Activated naive CD8-positive, alpha-beta T cell treated with anti-CD3 and anti-CD28 coated beads, Interleukin-2, amount 50 U/mL, for 24 hours (primary cell): Measurements from ENCODE around the gene MMS19.
"Not testable (repeated sequence)": the region's sequence is repeated elsewhere in the genome, so short reads cannot be mapped to it uniquely, and the experiment has no call there.

Experiments
- ATAC-seq: fragments of 150-1000 bp; cut with Tn5 transposase; one replicate; pipeline ENCODE4 v1.10.0; 2021
- DNase-seq: peaks from one replicate; pipeline ENCODE4 v3.0.0; 2021
- H3K27ac Mint-ChIP-seq: one replicate; pipeline ENCODE4 v1.8.0; 2021; ENCODE audit warnings: mild to moderate bottlenecking, mixed read lengths
- H3K27me3 Mint-ChIP-seq: one replicate; pipeline ENCODE4 v1.8.0; 2021; ENCODE audit warnings: mixed read lengths
- H3K36me3 Mint-ChIP-seq: one replicate; pipeline ENCODE4 v1.8.0; 2021; ENCODE audit warnings: low read depth, mixed read lengths
- H3K4me1 Mint-ChIP-seq: one replicate; pipeline ENCODE4 v1.8.0; 2021; ENCODE audit warnings: mixed read lengths
- H3K4me3 Mint-ChIP-seq: one replicate; pipeline ENCODE4 v1.8.0; 2021; ENCODE audit warnings: mild to moderate bottlenecking, moderate library complexity, mixed read lengths
- H3K9me3 Mint-ChIP-seq: one replicate; pipeline ENCODE4 v1.8.0; 2021; ENCODE audit warnings: mixed read lengths

MMS19 gene

DNA sequence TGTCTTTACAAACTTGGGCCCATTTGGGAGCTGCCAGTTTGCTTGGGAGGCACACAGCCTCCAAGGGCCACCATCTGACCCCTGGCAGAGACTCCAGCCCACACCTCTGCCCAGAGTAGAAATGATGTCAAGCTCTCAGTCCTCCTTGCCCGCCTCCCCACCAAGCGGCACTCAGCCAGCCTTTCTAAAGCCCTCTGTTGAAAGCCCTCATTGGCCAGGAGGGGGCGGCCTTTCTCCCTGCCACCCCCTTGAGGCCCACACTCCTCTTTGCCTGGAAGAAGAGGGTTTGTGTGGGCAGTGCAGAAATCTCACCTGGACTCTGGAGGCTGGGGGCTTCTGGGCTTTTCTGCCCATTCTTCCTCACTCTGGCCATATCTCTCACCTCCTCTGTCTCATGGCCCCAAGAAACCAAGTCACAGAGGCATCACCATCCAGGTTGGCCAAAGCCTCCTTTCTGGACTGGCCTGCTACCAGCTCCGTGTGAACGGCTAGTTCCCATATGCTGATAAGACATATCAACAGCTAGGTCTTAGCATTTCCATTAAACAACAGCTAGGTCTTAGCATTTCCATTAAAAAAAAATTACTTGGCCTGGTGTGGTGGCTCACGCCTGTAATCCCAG is 36.6 kb upstream of the MMS19 start:
- ATAC-seq (peak; percentile 83), DNase-seq (peak; percentile 55)
- Mint-ChIP-seq H3K27me3 (no peaks in the 10 kb centered on the region), H3K4me3 (no peak overlapping the region), H3K9me3 (no peaks in the 10 kb centered on the region), H3K4me1 (no peaks in the 10 kb centered on the region), H3K27ac (no peak overlapping the region), H3K36me3 (no peaks in the 10 kb centered on the region)

DNA sequence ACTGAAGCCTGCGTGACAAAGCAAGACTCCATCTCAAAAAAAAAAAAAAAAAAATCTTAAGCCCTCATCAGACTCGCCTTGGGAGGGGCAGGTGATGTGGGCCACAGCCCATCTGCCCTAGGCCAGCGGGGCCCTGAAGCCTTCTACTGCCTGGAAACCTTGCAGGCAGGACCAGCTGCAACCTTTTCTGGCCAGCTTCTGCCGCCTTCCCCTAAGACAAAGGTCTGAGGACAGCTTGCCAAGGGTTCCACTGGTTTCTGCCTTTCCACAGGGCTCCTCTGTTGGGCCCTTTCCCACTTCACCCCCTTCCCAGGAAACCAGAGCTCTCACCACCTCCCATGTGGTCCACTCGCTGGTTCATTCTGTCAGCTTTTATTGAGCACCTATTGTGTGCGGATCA is 35.7 kb upstream of the MMS19 start:
- no peak for ATAC-seq
- Mint-ChIP-seq H3K27ac (no peak overlapping the region), H3K9me3 (no peaks in the 10 kb centered on the region), H3K4me1 (no peaks in the 10 kb centered on the region), H3K27me3 (no peaks in the 10 kb centered on the region), H3K36me3 (no peaks in the 10 kb centered on the region), H3K4me3 (no peak overlapping the region)
- DNase-seq = no peak

- H3K4me1 Mint-ChIP-seq = no peaks in the 10 kb centered on the region
- H3K36me3 Mint-ChIP-seq = no peaks in the 10 kb centered on the region
- no peaks in the 10 kb centered on the region for H3K27me3 Mint-ChIP-seq
- DNase-seq = no peak
- ATAC-seq = no peak
- no peak overlapping the region for H3K27ac Mint-ChIP-seq
- H3K4me3 Mint-ChIP-seq = no peak overlapping the region
- H3K9me3 Mint-ChIP-seq = no peaks in the 10 kb centered on the region
These were observed 34.9 kb upstream of the MMS19 start for GRCh38 chr10:97532935-97533671.

DNA sequence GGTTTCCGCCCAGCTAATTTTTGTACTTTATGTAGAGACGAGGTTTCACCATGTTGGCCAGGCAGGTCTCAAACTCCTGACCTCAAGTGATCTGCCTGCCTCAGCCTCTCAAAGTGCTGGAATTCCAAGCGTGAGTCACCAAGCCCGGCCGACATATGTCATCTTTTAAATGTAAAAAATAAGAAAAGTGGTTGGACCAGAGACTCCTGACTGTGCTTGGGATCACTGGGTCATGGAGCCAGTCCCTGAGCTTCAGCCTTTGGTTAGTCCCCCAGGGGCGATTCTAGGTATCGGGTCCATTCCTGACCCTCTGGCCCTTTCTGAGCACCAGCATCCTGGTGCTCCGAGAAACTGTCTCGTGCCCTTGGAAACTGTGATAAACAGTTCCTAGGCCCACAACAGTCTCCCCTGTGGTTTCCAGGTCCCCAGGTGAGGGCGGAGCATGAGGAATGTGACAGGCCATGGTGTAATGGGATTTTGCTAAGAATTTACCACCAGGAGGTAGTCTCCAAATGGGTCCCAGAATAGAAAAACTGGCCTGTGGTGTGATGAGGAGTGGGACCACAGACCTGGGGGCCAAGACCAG is 33.3 kb upstream of the MMS19 start:
- H3K4me1 Mint-ChIP-seq = no peaks in the 10 kb centered on the region
- no peak for DNase-seq
- H3K36me3 Mint-ChIP-seq = no peaks in the 10 kb centered on the region
- H3K27ac Mint-ChIP-seq = no peak overlapping the region
- ATAC-seq = no peak
- no peaks in the 10 kb centered on the region for H3K27me3 Mint-ChIP-seq
- H3K4me3 Mint-ChIP-seq = no peak overlapping the region
- H3K9me3 Mint-ChIP-seq = no peaks in the 10 kb centered on the region

DNA sequence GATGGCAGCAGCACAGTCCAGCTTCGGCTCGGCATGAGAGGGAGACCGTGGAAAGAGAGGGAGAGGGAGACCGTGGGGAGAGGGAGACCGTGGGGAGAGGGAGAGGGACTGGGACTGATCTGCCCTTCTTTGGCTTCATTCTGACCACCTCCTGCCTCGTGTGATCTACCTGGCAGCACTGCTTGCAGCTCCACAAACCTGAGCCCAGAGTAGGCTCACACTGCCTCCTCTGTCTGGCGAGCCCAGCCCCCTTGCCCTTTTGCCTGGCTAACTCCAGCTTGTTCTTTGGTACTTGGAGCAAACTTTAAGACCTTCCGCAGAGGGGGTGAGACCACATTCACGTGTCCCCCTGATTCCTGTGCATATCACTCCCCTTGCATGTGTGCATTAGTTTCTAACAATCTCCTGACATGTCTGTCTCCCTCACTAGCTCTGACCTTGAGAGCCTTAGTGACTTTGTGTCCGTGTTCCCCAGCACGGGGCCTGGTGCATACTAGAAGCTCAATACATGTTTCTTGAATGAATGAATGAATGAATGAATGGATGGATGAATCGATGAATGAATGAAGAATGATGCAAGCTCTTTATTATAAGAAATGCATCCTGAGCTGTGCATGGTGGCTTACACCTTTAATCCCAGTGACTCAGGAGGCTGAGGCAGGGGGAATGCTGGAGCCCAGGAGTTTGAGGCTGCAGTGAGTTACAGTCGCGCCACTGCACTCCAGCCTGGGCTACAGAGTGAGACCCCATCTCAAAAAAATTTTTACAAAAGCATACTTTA is 31.7 kb upstream of the MMS19 start:
- ATAC-seq = no peak
- H3K4me3 Mint-ChIP-seq = no peak overlapping the region
- no peak for DNase-seq
- H3K36me3 Mint-ChIP-seq = no peaks in the 10 kb centered on the region
- no peaks in the 10 kb centered on the region for H3K27me3 Mint-ChIP-seq
- H3K9me3 Mint-ChIP-seq = no peaks in the 10 kb centered on the region
- H3K4me1 Mint-ChIP-seq = no peaks in the 10 kb centered on the region
- no peak overlapping the region for H3K27ac Mint-ChIP-seq

DNA sequence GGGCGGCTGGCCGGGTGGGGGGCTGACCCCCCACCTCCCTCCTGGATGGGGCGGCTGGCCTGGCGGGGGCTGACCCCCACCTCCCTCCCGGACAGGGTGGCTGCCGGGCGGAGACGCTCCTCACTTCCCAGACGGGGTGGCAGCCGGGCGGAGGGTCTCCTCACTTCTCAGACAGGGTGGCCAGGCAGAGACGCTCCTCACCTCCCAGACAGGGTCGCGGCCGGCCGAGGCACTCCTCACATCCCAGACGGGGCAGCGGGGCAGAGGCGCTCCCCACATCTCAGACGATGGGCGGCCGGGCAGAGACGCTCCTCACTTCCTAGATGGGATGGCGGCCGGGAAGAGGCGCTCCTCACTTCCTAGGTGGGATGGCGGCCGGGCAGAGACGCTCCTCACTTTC is 30.7 kb upstream of the MMS19 start:
- H3K4me1 Mint-ChIP-seq = not testable (repeated sequence)

GRCh38 chr10:97525683-97526110 is 27.5 kb upstream of the MMS19 start:
- Mint-ChIP-seq H3K36me3 (no peaks in the 10 kb centered on the region), H3K9me3 (no peaks in the 10 kb centered on the region), H3K4me3 (no peak overlapping the region), H3K27ac (no peak overlapping the region), H3K4me1 (no peaks in the 10 kb centered on the region), H3K27me3 (peaks cover 2% of the 10 kb centered on the region)
- ATAC-seq (no peak), DNase-seq (no peak)

More for the DNA sequence above, 30.7 kb upstream of the MMS19 start:
- not testable (repeated sequence) for H3K4me3 Mint-ChIP-seq, H3K27me3 Mint-ChIP-seq, H3K27ac Mint-ChIP-seq, H3K36me3 Mint-ChIP-seq, DNase-seq, H3K9me3 Mint-ChIP-seq, ATAC-seq

DNA sequence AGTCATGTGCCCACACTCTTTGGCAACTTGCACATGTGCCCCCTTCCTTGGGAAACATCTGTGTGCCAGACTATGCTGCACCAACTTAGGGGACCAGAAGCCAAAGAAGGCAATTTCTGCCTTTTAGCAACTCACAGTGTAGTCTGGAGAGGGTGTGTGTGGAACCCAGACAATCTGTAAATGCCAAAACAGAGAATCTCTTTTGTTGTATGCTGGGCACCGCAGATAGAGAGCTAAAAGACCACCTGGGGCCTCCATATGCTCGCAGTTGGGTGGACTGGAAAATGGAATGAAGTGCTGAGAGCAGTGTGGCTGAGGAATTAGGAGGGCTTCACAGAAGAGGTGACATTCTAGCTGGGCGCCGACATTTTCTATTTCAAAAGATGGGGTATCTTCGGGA is 26.9 kb upstream of the MMS19 start:
- Mint-ChIP-seq H3K27ac (no peak overlapping the region), H3K9me3 (no peaks in the 10 kb centered on the region), H3K27me3 (peaks cover 2% of the 10 kb centered on the region), H3K36me3 (no peaks in the 10 kb centered on the region), H3K4me3 (no peak overlapping the region), H3K4me1 (no peaks in the 10 kb centered on the region)
- ATAC-seq = no peak
- no peak for DNase-seq

DNA sequence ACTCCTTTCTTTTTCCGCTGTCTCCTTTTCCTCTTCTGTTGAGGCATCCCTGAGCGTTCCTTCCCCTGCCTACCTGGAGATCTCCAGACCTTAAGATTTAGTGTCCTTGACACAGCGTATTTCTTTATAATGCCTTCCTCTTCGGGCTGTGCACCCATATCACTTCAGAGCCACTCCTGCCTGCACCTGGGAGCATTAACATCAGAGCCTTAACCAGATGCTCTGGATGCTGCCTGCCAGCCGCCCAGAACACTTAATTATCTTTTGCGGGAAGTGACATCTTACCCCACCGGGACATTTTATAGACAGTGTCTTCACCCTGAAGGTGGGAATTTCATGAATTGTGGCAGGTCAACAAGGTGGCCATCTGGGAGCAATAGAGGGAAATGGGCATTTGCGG is 24.7 kb upstream of the MMS19 start:
- DNase-seq (no peak), ATAC-seq (no peak)
- Mint-ChIP-seq H3K27ac (no peak overlapping the region), H3K9me3 (no peaks in the 10 kb centered on the region), H3K36me3 (no peaks in the 10 kb centered on the region), H3K27me3 (peaks cover 5% of the 10 kb centered on the region), H3K4me1 (no peaks in the 10 kb centered on the region), H3K4me3 (no peak overlapping the region)

DNA sequence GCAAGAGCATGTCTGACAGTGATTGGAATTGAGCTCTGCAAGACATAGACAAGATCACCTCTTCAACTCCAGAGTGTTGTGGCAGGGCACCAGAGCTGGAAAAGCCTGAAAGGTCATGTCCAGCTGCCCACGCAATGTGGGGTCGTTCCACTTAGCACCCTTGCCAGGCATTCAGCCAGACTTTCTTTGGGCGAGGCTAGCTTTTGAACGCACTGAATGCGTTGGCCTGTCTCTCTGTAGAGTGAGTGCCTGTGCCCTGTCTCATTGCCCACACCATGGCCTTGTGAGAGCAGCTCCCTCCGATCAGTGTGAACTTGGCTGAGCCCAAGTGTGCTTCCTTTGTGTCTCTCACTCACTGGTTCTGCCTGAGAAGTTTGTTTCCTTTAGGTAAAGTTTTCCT is 23.8 kb upstream of the MMS19 start:
- DNase-seq (no peak), ATAC-seq (no peak)
- Mint-ChIP-seq H3K9me3 (no peaks in the 10 kb centered on the region), H3K4me1 (no peaks in the 10 kb centered on the region), H3K27me3 (peaks cover 5% of the 10 kb centered on the region), H3K27ac (no peak overlapping the region), H3K36me3 (no peaks in the 10 kb centered on the region), H3K4me3 (no peak overlapping the region)

DNA sequence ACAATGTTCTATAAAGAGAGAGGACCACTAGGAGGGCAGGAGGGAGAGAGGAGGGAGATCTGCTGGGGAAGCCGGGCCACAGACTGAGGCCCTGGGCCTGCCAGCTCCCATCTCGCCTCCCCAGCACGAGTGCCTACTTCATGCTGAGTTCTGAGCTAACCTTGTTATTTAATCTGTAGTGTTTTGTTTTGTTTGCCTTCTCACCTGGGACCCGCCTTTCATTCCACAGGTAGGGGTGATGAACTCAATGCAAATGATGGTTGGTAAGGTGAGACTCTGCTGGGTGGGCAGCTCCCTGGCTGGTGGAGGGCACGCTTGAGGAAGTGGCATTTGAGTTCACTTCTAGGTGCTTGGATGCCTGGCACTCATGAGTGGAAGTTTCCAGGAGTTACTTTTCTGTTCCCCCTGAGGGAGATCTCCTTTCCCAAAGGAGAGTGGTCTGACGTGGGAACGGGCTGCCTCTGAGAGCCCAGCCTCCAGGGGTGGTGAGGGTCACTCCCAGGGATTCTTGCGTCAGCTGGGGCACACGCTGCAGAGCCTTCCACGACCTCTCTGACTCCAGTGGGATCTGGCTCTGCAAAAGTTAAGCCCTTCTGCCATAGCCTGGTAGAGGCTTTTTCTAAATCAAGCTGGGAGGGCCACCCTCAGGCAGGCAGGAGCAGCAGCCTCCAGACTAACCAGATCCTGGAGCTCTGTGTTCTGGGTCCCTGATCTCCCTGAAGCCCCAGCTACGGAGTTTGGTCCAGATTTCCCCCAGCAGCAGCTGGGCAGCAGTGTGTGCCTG is 22.9 kb upstream of the MMS19 start:
- H3K27me3 Mint-ChIP-seq = peaks cover 5% of the 10 kb centered on the region
- no peak overlapping the region for H3K27ac Mint-ChIP-seq
- H3K4me3 Mint-ChIP-seq = no peak overlapping the region
- H3K36me3 Mint-ChIP-seq = no peaks in the 10 kb centered on the region
- DNase-seq (no peak), ATAC-seq (no peak)
- H3K9me3 Mint-ChIP-seq = no peaks in the 10 kb centered on the region
- H3K4me1 Mint-ChIP-seq = no peaks in the 10 kb centered on the region

DNA sequence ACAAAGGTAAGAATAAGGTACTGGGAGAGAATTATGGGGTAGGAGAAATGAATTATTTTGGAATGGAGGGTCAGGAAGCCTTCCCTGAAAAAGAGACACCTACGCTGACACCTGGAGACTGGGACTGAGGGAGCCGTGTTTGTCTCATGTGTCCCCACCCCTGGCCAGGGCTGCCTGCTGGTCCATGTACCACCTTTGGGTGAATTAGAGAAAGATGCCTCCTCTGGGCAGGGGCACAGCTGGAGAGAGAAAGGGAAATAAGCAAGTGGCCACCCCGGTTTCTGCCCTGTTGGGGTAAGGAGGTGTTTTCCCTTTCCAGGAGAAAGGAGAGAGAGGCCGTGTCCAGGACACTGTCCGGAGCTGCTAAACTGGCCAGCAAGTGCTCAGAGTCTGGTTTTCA is 22.3 kb upstream of the MMS19 start:
- H3K36me3 Mint-ChIP-seq = no peaks in the 10 kb centered on the region

GRCh38 chr10:97519342-97519741 is 21.1 kb upstream of the MMS19 start:
- H3K4me3 Mint-ChIP-seq = no peak overlapping the region

More for the DNA sequence above, 22.3 kb upstream of the MMS19 start:
- no peak overlapping the region for H3K4me3 Mint-ChIP-seq
- ATAC-seq (no peak), DNase-seq (no peak)
- H3K9me3 Mint-ChIP-seq = no peaks in the 10 kb centered on the region
- no peak overlapping the region for H3K27ac Mint-ChIP-seq
- H3K27me3 Mint-ChIP-seq = peaks cover 6% of the 10 kb centered on the region
- no peaks in the 10 kb centered on the region for H3K4me1 Mint-ChIP-seq

DNA sequence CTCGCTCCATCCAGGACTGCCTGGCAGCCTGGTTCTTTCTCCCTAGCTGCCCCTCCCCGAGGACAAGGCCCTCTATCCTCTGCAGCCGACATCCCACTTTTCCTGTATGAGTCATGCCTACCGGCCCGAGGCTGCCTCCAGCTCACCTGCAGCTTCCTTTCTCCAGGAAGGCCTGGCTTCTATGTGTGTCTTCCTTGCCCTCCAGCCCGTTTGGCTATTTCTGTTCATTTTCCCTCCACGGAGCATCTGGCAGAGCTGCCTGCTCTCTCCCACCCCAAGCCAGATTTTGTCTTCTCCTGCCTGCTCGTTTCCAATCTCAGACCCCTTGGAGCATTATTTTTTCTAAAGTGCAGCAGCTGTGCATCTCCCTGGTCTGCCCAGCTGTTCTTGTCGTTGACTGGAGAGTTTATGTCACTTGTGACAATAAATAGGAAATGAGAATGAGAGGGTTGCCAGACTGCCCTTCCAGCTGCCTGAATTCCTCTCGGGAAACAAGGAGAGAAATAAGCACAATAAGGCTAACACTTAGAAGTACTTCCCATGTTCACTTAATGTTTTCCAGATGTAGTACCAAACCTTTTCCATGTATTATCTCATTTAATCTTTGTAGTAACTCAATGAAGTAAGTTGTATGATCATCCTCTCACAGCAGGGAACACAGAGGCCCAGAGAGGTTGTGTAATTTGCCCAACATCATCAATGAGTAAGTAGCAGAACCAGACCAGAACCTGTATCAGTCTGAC is 20.2 kb upstream of the MMS19 start:
- Mint-ChIP-seq H3K9me3 (no peaks in the 10 kb centered on the region), H3K4me3 (no peak overlapping the region), H3K27ac (no peak overlapping the region), H3K36me3 (no peaks in the 10 kb centered on the region), H3K4me1 (no peaks in the 10 kb centered on the region), H3K27me3 (peaks cover 11% of the 10 kb centered on the region)
- ATAC-seq (no peak), DNase-seq (no peak)

More at GRCh38 chr10:97519342-97519741, 21.1 kb upstream of the MMS19 start:
- DNase-seq (no peak), ATAC-seq (no peak)
- Mint-ChIP-seq H3K4me1 (no peaks in the 10 kb centered on the region), H3K36me3 (no peaks in the 10 kb centered on the region), H3K27me3 (peaks cover 11% of the 10 kb centered on the region), H3K9me3 (no peaks in the 10 kb centered on the region), H3K27ac (no peak overlapping the region)
